GM12865 (cell line): ENCODE data around the gene PLEKHF1.

ENCODE experiments used
- DNase-seq: peaks from one replicate; pipeline ENCODE4 v3.0.0; 2010; ENCODE audit warnings: low read depth
- H3K4me3 ChIP-seq: 2 replicates; pipeline ENCODE4 v1.5.1; 2011; ENCODE audit warnings: mild to moderate bottlenecking, low read depth, low read length, control low read depth
- CTCF ChIP-seq: IDR thresholded peaks from 2 replicates; pipeline ENCODE4 v1.5.1; 2011; ENCODE audit warnings: low read length, control low read depth, low read depth, inconsistent platforms; ENCODE audit not compliant: insufficient read depth; ENCODE audit errors: missing control alignments

The PLEKHF1 gene

DNA sequence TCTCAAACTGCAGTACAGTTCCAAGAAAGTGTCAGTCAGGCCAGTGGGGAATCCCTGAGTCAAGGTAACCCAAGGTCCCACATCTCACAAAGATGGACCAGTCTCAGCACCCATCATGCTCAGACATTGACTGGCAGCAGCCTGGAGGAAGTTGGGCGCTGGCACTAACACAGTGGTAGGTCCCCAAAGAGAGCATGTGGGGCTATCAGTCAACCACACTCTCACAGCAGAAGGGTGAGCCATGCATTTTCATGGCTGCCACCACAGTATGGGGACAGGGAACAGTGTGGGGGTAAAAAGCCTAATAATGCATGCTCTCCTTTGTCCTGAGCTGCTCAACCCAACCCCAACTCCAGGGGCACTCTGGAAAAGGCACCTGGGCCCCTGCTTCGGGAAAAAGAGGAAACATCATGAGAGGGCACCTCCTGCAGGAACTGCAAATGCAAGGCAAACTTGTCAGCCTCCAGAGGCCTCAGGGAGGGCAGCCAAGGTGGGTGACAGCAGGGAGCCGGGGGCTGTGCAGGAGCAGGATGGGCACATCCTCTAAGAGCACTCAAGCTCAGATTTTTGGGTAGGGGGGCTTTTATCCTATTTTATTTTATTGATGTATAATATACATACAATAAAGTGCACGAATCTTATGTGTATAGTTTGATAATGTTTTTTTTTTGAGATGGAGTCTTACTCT lies 9.5 kb upstream of the PLEKHF1 start:
- no peak for DNase-seq
- H3K4me3 ChIP-seq: no peak overlapping the region
- no peak for TF ChIP-seq CTCF

DNA sequence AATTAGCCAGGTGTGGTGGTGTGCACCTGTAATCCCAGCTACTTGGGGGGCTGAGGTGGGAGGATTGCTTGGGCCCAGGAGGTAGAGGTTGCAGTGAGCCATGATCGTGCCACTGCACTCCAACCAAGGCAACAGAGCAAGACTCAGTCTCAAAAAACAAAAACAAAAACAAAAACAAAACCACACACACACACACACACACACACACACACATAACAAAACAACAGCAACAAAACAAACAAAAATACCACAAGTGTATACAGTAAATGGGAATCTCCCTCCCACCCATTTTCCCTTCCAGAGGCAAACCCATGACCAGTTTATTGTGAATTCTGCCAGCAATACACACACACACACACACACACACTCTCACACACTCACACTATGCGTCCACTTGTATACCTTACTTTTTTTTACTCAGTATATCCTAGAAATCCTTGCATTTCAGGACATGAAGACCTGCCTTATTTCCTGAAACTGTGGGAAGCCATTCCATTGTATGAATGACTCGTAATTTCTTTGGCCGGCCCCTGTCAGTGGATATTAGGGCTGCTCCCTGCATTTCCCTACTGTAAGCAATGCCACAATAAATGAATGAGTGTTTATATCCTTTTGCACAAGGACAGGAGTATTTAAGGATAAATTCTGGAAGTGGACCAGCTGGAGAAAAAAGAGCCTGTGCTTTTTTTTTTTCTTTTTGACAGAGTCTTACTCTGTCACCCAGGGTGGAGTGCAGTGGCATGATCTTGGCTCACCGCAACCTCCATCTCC lies 6.9 kb upstream of the PLEKHF1 start:
- DNase-seq: no peak
- H3K4me3 ChIP-seq: no peak overlapping the region
- no peak for TF ChIP-seq CTCF

DNA sequence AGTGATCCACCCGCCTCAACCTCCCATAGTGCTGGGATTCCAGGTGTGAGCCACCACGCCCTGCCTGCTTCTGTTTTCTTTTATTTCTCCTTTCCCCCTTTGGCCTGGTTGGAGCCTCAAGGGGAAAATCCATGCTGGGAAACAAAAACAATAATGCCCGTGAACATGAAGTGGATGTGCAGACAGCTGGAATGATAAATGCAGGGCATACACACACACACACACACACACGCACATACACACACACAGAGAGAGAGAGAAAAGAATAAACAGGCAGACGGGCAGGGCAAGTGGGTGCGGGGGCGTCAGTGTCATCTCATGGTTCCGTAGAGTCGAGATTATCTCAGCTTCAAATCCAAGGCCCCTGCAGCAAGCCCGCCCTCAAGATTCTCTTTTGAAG lies 4.4 kb upstream of the PLEKHF1 start:
- DNase-seq: no peak
- no peak for TF ChIP-seq CTCF
- no peak overlapping the region for H3K4me3 ChIP-seq

GRCh38 chr19:29662278-29662603 lies 3.0 kb upstream of the PLEKHF1 start:
- no peak overlapping the region for H3K4me3 ChIP-seq
- no peak for DNase-seq
- TF ChIP-seq CTCF: no peak

DNA sequence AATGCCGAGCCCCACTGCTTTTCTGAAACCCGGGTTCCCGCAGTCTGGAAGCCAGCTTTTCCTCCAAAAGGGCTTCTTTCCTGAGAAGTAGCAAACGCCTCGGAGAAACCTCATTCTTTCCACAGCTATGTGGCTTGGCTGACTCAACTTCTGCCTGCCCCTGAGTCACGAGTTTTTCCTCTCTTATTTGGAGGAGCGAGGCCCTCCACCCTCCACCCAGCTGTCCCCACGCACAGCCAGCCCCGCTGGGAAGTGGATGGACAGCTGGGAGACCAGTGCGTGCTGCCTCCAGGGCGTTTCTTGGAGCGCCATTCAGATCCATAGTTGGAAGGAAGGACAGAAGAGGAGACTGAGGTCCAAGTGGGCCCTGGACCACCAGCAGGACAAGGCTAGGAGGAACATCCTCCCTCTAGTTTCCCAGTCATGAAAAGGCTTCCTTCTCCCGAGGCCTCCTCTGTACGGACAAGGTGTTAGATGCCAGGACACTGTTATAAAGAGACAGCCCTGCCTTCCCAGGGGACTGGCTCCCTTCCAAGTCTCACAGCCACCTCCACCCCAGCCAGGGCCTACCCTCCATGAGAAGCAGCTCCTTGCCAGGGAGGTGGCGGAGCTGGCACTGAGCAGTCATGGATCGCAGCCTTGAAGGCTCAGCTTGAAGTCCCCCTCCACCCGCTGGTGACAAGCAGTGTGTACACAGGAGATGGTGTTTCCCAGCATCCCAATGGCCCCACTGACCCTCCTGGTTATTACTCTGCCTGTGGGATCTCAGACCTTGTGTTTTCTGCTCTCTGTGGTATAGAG lies 2.5 kb upstream of the PLEKHF1 start:
- DNase-seq: no peak
- TF ChIP-seq CTCF: no peak
- no peak overlapping the region for H3K4me3 ChIP-seq

- TF ChIP-seq CTCF: no peak
- DNase-seq: no peak
- peak overlapping the region; percentile 68 for H3K4me3 ChIP-seq
Measured at GRCh38 chr19:29663861-29664752, 1.2 kb upstream of the PLEKHF1 start.
